Mesothelial cell of epicardium (in vitro differentiated cells): ENCODE measurements around the gene MSN. TPM values are rescaled to one million over a fixed set of nuclear protein-coding genes. Genes with fewer than 3 reads are reported as not detected.

Experiments used
- DNase-seq, 2 experiments: peaks; one replicate each; pipeline ENCODE4 v3.0.0; 2021; ENCODE audit warnings: low spot score in 2 of 2; ENCODE audit not compliant: unreplicated experiment in 2 of 2
- H3K27ac Mint-ChIP-seq: 2 replicates; pipeline ENCODE4 v1.8.0; 2021; ENCODE audit warnings: mixed read lengths
- H3K27me3 Mint-ChIP-seq: 2 replicates; pipeline ENCODE4 v1.8.0; 2021; ENCODE audit warnings: low read depth, mixed read lengths
- H3K36me3 Mint-ChIP-seq: 2 replicates; pipeline ENCODE4 v1.8.0; 2021; ENCODE audit warnings: mixed read lengths
- H3K4me1 Mint-ChIP-seq: 2 replicates; pipeline ENCODE4 v1.8.0; 2021; ENCODE audit warnings: mixed read lengths
- H3K4me3 Mint-ChIP-seq: 2 replicates; pipeline ENCODE4 v1.8.0; 2021; ENCODE audit warnings: mild to moderate bottlenecking, moderate library complexity, mixed read lengths
- H3K9me3 Mint-ChIP-seq: 2 replicates; pipeline ENCODE4 v1.8.0; 2021; ENCODE audit warnings: mixed read lengths
- total RNA-seq: library from RNA; stranded (reverse); gene quantifications from 3 replicates; pipeline ENCODE4 v1.2.1, GENCODE V29; 2021
- TF ChIP-seq, protein P1 (sequence below): fragments of 200-600 bp; sonication (generic); IDR thresholded peaks from one replicate; pipeline ENCODE4 v1.5.0; 2021; ENCODE audit warnings: antibody characterized with exemption; ENCODE audit not compliant: unreplicated experiment

The MSN gene
- total RNA-seq, 1 donor from 2014 or later: 87.8 TPM

DNA sequence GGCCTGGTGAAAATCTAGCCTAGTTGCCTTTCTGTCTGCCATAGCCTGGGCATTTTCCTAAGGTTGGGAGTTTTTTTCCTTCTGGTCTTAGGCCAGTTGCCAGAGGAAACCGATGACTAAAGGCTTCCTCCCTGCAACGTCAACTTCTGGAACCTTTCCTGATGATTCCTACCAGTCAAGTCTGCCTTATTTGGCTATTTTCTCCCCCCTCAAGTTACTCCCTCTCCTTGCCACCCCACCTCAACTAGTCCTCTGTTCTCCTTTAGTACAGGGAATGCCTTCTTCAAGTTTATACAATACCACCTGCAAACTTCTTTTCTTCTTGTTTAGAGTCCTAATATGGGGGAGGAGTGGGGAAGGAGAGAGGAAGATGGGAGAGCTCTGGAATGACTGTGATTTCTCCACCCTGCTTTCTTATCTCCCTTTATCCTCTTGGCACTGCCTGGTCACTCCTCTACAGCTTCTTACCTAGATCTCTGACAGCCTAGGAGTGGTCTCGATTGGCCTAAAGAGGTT is 10.6 kb downstream of the MSN start:
- Mint-ChIP-seq H3K27ac (peak overlapping the region; percentile 3), H3K4me3 (no peak overlapping the region), H3K36me3 (peaks cover 1% of the 10 kb centered on the region), H3K4me1 (no peaks in the 10 kb centered on the region), H3K9me3 (peaks cover 14% of the 10 kb centered on the region), H3K27me3 (no peaks in the 10 kb centered on the region)
- TF ChIP-seq, protein P1, sequence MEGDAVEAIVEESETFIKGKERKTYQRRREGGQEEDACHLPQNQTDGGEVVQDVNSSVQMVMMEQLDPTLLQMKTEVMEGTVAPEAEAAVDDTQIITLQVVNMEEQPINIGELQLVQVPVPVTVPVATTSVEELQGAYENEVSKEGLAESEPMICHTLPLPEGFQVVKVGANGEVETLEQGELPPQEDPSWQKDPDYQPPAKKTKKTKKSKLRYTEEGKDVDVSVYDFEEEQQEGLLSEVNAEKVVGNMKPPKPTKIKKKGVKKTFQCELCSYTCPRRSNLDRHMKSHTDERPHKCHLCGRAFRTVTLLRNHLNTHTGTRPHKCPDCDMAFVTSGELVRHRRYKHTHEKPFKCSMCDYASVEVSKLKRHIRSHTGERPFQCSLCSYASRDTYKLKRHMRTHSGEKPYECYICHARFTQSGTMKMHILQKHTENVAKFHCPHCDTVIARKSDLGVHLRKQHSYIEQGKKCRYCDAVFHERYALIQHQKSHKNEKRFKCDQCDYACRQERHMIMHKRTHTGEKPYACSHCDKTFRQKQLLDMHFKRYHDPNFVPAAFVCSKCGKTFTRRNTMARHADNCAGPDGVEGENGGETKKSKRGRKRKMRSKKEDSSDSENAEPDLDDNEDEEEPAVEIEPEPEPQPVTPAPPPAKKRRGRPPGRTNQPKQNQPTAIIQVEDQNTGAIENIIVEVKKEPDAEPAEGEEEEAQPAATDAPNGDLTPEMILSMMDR: no peak
- DNase-seq: no peak

DNA sequence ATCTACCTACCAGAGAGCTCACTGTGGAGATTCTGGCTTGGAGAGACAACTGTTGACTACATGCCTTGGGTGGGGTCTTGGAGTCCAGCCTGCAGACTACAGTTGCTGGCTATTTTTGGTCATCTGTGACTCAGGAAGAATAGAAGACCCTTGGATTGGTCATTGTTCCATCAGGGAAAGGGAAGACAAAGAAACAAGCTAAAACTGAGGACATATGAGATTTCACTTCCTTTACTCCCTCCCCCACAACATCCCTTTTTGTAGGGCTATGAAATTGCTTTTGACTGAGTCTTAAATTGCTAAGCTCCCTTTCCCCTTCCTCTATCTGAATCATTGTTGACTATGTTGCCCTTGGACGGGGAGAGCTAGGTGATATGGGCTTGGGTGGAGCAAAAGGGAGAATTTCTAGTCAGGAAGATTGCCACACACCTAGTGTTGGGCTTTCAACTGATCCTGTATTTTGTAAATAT is 11.7 kb downstream of the MSN start:
- H3K4me1 Mint-ChIP-seq: no peaks in the 10 kb centered on the region
- H3K9me3 Mint-ChIP-seq: peaks cover 12% of the 10 kb centered on the region
- no peak for DNase-seq
- no peak overlapping the region for H3K27ac Mint-ChIP-seq
- no peaks in the 10 kb centered on the region for H3K27me3 Mint-ChIP-seq
- peaks cover 1% of the 10 kb centered on the region for H3K36me3 Mint-ChIP-seq
- no peak overlapping the region for H3K4me3 Mint-ChIP-seq
- TF ChIP-seq, protein P1: no peak

DNA sequence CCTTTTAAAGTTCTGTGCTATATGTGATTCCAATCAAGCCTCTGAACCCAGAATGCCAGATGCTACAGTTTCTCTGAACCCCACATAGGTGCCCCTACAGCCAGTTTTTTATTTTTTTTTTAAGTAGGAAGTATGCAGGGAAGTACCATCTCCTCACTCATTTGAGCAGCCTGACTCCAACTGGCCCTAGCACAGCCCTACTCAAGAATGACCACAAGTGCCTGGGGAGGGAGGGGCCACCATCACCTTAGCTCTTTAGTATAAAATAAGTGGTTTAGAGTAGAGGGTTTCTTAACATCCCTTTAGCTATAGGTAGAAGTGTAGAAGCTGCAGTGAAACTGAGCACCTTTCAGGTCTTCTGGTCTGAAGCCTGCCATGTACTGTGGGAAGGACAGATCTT is 14.4 kb downstream of the MSN start:
- TF ChIP-seq, protein P1: no peak
- Mint-ChIP-seq H3K27me3 (no peaks in the 10 kb centered on the region), H3K9me3 (no peaks in the 10 kb centered on the region), H3K27ac (no peak overlapping the region), H3K4me1 (no peaks in the 10 kb centered on the region), H3K4me3 (no peak overlapping the region), H3K36me3 (no peaks in the 10 kb centered on the region)
- no peak for DNase-seq

DNA sequence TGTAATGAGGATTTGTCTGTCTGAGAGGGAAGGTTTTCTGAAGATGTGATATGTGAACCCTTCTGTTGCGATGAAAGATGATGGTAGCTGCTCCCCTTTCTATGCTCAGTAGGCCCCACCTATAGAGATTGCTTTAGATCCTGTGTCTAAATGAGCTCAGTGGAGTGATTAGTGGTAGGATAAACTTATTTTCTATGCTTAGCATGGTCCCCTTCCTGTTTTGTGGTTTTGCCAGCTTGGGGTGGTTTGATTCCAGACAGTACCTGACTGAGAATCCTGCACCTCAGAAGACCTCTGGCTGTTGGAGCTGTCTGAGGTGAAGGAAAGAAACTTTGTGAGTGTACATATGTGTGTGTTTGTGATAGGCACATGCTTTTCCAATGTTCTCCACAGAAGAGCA is 17.7 kb downstream of the MSN start:
- Mint-ChIP-seq H3K36me3 (peaks cover 5% of the 10 kb centered on the region), H3K27ac (no peak overlapping the region), H3K4me3 (no peak overlapping the region), H3K27me3 (no peaks in the 10 kb centered on the region), H3K9me3 (peaks cover 13% of the 10 kb centered on the region), H3K4me1 (no peaks in the 10 kb centered on the region)
- TF ChIP-seq, protein P1: no peak
- DNase-seq: no peak

DNA sequence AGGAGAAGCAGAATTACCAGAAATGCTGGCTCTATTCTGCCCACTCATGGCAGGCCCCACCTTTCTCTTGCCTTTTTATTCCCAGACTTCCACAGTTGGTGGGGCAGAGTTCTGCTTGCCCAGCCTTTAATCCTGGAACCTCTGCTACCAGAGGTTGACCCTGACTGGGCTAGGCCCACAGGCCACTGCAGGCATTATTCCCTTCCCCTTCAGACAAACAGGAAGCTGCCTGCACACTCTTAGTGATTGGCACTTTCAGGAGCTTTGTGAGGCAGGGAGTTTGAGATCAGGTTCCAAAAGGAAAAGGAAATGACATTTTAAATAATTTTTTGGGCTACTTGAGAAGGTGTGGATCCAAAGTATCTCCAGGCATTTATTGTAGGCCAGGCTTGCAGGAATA is 18.8 kb downstream of the MSN start:
- H3K27me3 Mint-ChIP-seq: no peaks in the 10 kb centered on the region
- H3K27ac Mint-ChIP-seq: no peak overlapping the region
- no peak for DNase-seq
- TF ChIP-seq, protein P1: no peak
- H3K4me3 Mint-ChIP-seq: no peak overlapping the region
- H3K4me1 Mint-ChIP-seq: no peaks in the 10 kb centered on the region
- H3K9me3 Mint-ChIP-seq: peaks cover 15% of the 10 kb centered on the region
- peaks cover 5% of the 10 kb centered on the region for H3K36me3 Mint-ChIP-seq

DNA sequence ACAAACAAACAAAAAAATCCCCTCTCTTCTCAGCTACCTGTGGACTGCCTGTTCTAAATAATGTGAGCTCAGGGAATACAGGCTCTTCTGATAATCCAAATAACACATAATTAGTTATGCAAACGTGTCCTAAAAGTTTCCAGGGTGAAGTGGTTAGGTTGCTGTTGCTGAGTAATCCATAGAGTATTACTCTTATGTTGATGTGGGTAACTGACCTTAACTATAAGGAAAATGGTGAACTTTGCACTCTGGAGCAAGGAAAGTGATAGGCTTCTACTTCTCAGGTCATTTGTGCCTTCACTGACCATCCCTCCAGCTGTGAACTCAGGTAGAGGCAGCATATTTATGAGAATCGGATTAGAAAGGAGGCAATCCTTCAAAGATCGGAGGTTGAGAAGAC is 19.9 kb downstream of the MSN start:
- Mint-ChIP-seq H3K9me3 (peaks cover 20% of the 10 kb centered on the region), H3K27ac (no peak overlapping the region), H3K27me3 (no peaks in the 10 kb centered on the region), H3K36me3 (peaks cover 9% of the 10 kb centered on the region), H3K4me1 (peaks cover 2% of the 10 kb centered on the region), H3K4me3 (no peak overlapping the region)
- no peak for DNase-seq
- TF ChIP-seq, protein P1: no peak
